ENCODE measurements around the gene ACSS1. TPM values are rescaled to one million over a fixed set of nuclear protein-coding genes. Genes with fewer than 3 reads are reported as not detected.

Gene ACSS1
- total and polyA plus RNA-seq, 2 experiments from 2014 or later = 1.3 to 4.1 TPM

GRCh38 chr20:25050501-25051350, 7.2 kb downstream of the ACSS1 start:
- Mint-ChIP-seq H3K27ac (no peak overlapping the region), H3K9me3 (no peaks in the 10 kb centered on the region), H3K27me3 (ENCODE audit: insufficient read depth, low read depth, poor library complexity) (peaks cover 18% of the 10 kb centered on the region), H3K4me3 (no peak overlapping the region), H3K36me3 (ENCODE audit: low read depth) (no peaks in the 10 kb centered on the region), H3K4me1 (peaks cover 10% of the 10 kb centered on the region; the same call in 1 of the 3 replicates)
- TF ChIP-seq, protein P1, sequence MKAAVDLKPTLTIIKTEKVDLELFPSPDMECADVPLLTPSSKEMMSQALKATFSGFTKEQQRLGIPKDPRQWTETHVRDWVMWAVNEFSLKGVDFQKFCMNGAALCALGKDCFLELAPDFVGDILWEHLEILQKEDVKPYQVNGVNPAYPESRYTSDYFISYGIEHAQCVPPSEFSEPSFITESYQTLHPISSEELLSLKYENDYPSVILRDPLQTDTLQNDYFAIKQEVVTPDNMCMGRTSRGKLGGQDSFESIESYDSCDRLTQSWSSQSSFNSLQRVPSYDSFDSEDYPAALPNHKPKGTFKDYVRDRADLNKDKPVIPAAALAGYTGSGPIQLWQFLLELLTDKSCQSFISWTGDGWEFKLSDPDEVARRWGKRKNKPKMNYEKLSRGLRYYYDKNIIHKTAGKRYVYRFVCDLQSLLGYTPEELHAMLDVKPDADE (IDR thresholded peaks at IDR 0.05) = no peak
- TF ChIP-seq POLR2AphosphoS5 (IDR thresholded peaks at IDR 0.05; ENCODE audit: low read depth) (no peak), EZH2 (IDR thresholded peaks at IDR 0.05; ENCODE audit: low read depth, unreplicated experiment) (no peak), JUNB (IDR thresholded peaks at IDR 0.05; ENCODE audit: unreplicated experiment) (no peak), EZH2phosphoT487 (IDR thresholded peaks at IDR 0.05; ENCODE audit: unreplicated experiment) (no peak)
- TF ChIP-seq, protein P2, sequence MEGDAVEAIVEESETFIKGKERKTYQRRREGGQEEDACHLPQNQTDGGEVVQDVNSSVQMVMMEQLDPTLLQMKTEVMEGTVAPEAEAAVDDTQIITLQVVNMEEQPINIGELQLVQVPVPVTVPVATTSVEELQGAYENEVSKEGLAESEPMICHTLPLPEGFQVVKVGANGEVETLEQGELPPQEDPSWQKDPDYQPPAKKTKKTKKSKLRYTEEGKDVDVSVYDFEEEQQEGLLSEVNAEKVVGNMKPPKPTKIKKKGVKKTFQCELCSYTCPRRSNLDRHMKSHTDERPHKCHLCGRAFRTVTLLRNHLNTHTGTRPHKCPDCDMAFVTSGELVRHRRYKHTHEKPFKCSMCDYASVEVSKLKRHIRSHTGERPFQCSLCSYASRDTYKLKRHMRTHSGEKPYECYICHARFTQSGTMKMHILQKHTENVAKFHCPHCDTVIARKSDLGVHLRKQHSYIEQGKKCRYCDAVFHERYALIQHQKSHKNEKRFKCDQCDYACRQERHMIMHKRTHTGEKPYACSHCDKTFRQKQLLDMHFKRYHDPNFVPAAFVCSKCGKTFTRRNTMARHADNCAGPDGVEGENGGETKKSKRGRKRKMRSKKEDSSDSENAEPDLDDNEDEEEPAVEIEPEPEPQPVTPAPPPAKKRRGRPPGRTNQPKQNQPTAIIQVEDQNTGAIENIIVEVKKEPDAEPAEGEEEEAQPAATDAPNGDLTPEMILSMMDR (conservative IDR thresholded peaks at IDR 0.05; ENCODE audit: low read depth in 2 of 2) = no peak
- Histone ChIP-seq H3F3A (replicated peaks; ENCODE audit: low read depth) (no peaks in the 10 kb centered on the region), H3K27me3 (ENCODE audit: insufficient read depth) (peaks cover 9% of the 10 kb centered on the region), H3K4me1 (ENCODE audit: insufficient read depth) (peaks cover 8% of the 10 kb centered on the region; the same call in 1 of the 2 replicates), H3K27ac (ENCODE audit: low read depth) (no peak overlapping the region), H3K79me2 (replicated peaks; ENCODE audit: insufficient read depth) (no peaks in the 10 kb centered on the region), H3K9me2 (ENCODE audit: insufficient read depth) (no peaks in the 10 kb centered on the region; the same call in 1 of the 2 replicates), H3K4me3 (no peak overlapping the region), H3K4me2 (no peak overlapping the region), H3K36me3 (ENCODE audit: insufficient read depth) (no peaks in the 10 kb centered on the region), H4K20me1 (replicated peaks; ENCODE audit: insufficient read depth) (no peaks in the 10 kb centered on the region), H2AFZ (no peak overlapping the region)
- DNase-seq (ENCODE audit: low spot score) (no peak), ATAC-seq (no peak)

- ATAC-seq = no peak
- TF ChIP-seq, protein P3, sequence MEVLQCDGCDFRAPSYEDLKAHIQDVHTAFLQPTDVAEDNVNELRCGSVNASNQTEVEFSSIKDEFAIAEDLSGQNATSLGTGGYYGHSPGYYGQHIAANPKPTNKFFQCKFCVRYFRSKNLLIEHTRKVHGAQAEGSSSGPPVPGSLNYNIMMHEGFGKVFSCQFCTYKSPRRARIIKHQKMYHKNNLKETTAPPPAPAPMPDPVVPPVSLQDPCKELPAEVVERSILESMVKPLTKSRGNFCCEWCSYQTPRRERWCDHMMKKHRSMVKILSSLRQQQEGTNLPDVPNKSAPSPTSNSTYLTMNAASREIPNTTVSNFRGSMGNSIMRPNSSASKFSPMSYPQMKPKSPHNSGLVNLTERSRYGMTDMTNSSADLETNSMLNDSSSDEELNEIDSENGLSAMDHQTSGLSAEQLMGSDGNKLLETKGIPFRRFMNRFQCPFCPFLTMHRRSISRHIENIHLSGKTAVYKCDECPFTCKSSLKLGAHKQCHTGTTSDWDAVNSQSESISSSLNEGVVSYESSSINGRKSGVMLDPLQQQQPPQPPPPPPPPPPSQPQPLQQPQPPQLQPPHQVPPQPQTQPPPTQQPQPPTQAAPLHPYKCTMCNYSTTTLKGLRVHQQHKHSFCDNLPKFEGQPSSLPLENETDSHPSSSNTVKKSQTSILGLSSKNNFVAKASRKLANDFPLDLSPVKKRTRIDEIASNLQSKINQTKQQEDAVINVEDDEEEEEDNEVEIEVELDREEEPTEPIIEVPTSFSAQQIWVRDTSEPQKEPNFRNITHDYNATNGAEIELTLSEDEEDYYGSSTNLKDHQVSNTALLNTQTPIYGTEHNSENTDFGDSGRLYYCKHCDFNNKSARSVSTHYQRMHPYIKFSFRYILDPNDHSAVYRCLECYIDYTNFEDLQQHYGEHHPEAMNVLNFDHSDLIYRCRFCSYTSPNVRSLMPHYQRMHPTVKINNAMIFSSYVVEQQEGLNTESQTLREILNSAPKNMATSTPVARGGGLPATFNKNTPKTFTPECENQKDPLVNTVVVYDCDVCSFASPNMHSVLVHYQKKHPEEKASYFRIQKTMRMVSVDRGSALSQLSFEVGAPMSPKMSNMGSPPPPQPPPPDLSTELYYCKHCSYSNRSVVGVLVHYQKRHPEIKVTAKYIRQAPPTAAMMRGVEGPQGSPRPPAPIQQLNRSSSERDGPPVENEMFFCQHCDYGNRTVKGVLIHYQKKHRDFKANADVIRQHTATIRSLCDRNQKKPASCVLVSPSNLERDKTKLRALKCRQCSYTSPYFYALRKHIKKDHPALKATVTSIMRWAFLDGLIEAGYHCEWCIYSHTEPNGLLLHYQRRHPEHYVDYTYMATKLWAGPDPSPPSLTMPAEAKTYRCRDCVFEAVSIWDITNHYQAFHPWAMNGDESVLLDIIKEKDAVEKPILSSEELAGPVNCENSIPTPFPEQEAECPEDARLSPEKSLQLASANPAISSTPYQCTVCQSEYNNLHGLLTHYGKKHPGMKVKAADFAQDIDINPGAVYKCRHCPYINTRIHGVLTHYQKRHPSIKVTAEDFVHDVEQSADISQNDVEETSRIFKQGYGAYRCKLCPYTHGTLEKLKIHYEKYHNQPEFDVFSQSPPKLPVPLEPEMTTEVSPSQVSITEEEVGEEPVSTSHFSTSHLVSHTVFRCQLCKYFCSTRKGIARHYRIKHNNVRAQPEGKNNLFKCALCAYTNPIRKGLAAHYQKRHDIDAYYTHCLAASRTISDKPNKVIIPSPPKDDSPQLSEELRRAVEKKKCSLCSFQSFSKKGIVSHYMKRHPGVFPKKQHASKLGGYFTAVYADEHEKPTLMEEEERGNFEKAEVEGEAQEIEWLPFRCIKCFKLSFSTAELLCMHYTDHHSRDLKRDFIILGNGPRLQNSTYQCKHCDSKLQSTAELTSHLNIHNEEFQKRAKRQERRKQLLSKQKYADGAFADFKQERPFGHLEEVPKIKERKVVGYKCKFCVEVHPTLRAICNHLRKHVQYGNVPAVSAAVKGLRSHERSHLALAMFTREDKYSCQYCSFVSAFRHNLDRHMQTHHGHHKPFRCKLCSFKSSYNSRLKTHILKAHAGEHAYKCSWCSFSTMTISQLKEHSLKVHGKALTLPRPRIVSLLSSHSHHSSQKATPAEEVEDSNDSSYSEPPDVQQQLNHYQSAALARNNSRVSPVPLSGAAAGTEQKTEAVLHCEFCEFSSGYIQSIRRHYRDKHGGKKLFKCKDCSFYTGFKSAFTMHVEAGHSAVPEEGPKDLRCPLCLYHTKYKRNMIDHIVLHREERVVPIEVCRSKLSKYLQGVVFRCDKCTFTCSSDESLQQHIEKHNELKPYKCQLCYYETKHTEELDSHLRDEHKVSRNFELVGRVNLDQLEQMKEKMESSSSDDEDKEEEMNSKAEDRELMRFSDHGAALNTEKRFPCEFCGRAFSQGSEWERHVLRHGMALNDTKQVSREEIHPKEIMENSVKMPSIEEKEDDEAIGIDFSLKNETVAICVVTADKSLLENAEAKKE (CRISPR knock-in tag; IDR thresholded peaks at IDR 0.05) = no peak
- TF ChIP-seq, protein P1 (IDR thresholded peaks at IDR 0.05) = no peak
- no peak for TF ChIP-seq EZH2 (IDR thresholded peaks at IDR 0.05; ENCODE audit: low read depth, unreplicated experiment)
- TF ChIP-seq NANOG (IDR thresholded peaks at IDR 0.05; ENCODE audit: borderline replicate concordance) = no peak
- TF ChIP-seq ZNF114 (CRISPR knock-in tag; IDR thresholded peaks at IDR 0.05) = no peak
- no peak for TF ChIP-seq CREB1 (CRISPR knock-in tag; IDR thresholded peaks at IDR 0.05; ENCODE audit: low read depth)
Measured at GRCh38 chr20:25050082-25050481, 7.9 kb downstream of the ACSS1 start.

More at GRCh38 chr20:25050082-25050481, 7.9 kb downstream of the ACSS1 start:
- Mint-ChIP-seq H3K27ac (no peak overlapping the region), H3K4me1 (peaks cover 10% of the 10 kb centered on the region; the same call in 1 of the 3 replicates), H3K9me3 (no peaks in the 10 kb centered on the region), H3K4me3 (no peak overlapping the region), H3K36me3 (ENCODE audit: low read depth) (no peaks in the 10 kb centered on the region), H3K27me3 (ENCODE audit: insufficient read depth, low read depth, poor library complexity) (peaks cover 11% of the 10 kb centered on the region)
- Histone ChIP-seq H3K27me3 (ENCODE audit: insufficient read depth) (peaks cover 3% of the 10 kb centered on the region; the same call in 1 of the 2 replicates), H4K20me1 (replicated peaks; ENCODE audit: insufficient read depth) (no peaks in the 10 kb centered on the region), H2AFZ (no peak overlapping the region), H3K4me3 (no peak overlapping the region), H3K9me2 (ENCODE audit: insufficient read depth) (no peaks in the 10 kb centered on the region; the same call in 1 of the 2 replicates), H3K36me3 (ENCODE audit: insufficient read depth) (no peaks in the 10 kb centered on the region), H3K4me2 (no peak overlapping the region), H3K79me2 (replicated peaks; ENCODE audit: insufficient read depth) (no peaks in the 10 kb centered on the region), H3K27ac (ENCODE audit: low read depth) (no peak overlapping the region), H3F3A (replicated peaks; ENCODE audit: low read depth) (no peaks in the 10 kb centered on the region), H3K4me1 (ENCODE audit: insufficient read depth) (peaks cover 8% of the 10 kb centered on the region; the same call in 1 of the 2 replicates)
- DNase-seq (ENCODE audit: low spot score) = no peak
